OCI-LY1 (cell line): ENCODE results near the gene EPHA4.

ENCODE experiments used
- EZH2 ChIP-seq: fragments of 200-600 bp; sonication (generic), shearing (Covaris generic); IDR thresholded peaks from 2 replicates; pipeline ENCODE4 v1.8.0; 2017; ENCODE audit warnings: borderline replicate concordance, mixed run types, mild to moderate bottlenecking, antibody characterized with exemption, low read length, moderate library complexity, mixed read lengths
- TF ChIP-seq, protein P1 (sequence below): fragments of 200-600 bp; sonication (generic), shearing (Covaris generic); IDR thresholded peaks from 2 replicates; pipeline ENCODE4 v1.5.1; 2017; ENCODE audit warnings: mild to moderate bottlenecking, antibody characterized with exemption, low read length, moderate library complexity, mixed read lengths

DNA sequence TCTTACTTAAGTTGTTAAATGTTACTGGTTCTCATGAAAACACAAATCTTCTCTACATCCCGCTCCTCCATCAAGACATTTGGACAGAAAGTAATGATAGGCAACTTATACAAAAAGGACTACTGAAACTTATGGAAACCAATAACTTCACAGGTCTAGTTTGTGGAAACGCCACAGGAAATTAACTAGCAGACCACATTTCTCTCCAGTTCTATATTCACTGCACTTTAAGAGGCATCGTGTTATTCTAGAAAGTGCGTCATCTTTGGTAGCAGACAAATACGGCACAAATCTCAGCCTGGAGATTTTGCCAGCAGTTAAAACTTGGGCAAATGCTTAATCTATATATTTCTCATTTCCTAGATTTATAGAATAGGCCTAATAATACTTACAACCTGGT is 164.3 kb downstream of the EPHA4 start:
- TF ChIP-seq, protein P1, sequence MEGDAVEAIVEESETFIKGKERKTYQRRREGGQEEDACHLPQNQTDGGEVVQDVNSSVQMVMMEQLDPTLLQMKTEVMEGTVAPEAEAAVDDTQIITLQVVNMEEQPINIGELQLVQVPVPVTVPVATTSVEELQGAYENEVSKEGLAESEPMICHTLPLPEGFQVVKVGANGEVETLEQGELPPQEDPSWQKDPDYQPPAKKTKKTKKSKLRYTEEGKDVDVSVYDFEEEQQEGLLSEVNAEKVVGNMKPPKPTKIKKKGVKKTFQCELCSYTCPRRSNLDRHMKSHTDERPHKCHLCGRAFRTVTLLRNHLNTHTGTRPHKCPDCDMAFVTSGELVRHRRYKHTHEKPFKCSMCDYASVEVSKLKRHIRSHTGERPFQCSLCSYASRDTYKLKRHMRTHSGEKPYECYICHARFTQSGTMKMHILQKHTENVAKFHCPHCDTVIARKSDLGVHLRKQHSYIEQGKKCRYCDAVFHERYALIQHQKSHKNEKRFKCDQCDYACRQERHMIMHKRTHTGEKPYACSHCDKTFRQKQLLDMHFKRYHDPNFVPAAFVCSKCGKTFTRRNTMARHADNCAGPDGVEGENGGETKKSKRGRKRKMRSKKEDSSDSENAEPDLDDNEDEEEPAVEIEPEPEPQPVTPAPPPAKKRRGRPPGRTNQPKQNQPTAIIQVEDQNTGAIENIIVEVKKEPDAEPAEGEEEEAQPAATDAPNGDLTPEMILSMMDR: no peak
- no peak for TF ChIP-seq EZH2
